ENCODE results near the gene HPSE2. TPM values are rescaled to one million over a fixed set of nuclear protein-coding genes. Genes with fewer than 3 reads are reported as not detected.

Gene HPSE2
- total and polyA plus RNA-seq, 2 experiments from 2014 or later: 0.10 to 0.24 TPM

- no peaks in the 10 kb centered on the region for H4K20me1 ChIP-seq (replicated peaks; ENCODE audit: insufficient read depth)
- no peaks in the 10 kb centered on the region for H3K79me2 ChIP-seq (replicated peaks; ENCODE audit: insufficient read depth)
- no peak overlapping the region for H3K27ac ChIP-seq (ENCODE audit: low read depth)
- peaks cover 3% of the 10 kb centered on the region; the same call in 1 of the 2 replicates for H3K9me2 ChIP-seq (ENCODE audit: insufficient read depth)
- H3K4me1 Mint-ChIP-seq: no peaks in the 10 kb centered on the region
- no peak overlapping the region for H3K4me3 Mint-ChIP-seq
- H3K4me3 ChIP-seq: no peak overlapping the region
- no peaks in the 10 kb centered on the region for H3K27me3 Mint-ChIP-seq (ENCODE audit: insufficient read depth, low read depth, poor library complexity)
- no peak for DNase-seq (ENCODE audit: low spot score)
- no peak overlapping the region for H2AFZ ChIP-seq
- H3K27me3 ChIP-seq (ENCODE audit: insufficient read depth): no peaks in the 10 kb centered on the region
- H3K27ac Mint-ChIP-seq: no peak overlapping the region
- no peaks in the 10 kb centered on the region for H3K36me3 Mint-ChIP-seq (ENCODE audit: low read depth)
- TF ChIP-seq ETS1 (IDR thresholded peaks at IDR 0.05) (no peak), ZNF462 (CRISPR knock-in tag; IDR thresholded peaks at IDR 0.05) (no peak), EZH2 (IDR thresholded peaks at IDR 0.05; ENCODE audit: low read depth, unreplicated experiment) (no peak), JUNB (IDR thresholded peaks at IDR 0.05; ENCODE audit: unreplicated experiment) (no peak), ZNF331 (CRISPR knock-in tag; IDR thresholded peaks at IDR 0.05; ENCODE audit: low read depth) (no peak), REST (IDR thresholded peaks at IDR 0.05; ENCODE audit: unreplicated experiment) (no peak), NANOG (IDR thresholded peaks at IDR 0.05; ENCODE audit: borderline replicate concordance) (no peak), EZH2phosphoT487 (IDR thresholded peaks at IDR 0.05; ENCODE audit: unreplicated experiment) (no peak), CREB1 (CRISPR knock-in tag; IDR thresholded peaks at IDR 0.05; ENCODE audit: low read depth) (no peak), POLR2AphosphoS5 (IDR thresholded peaks at IDR 0.05; ENCODE audit: low read depth) (no peak)
- no peaks in the 10 kb centered on the region for H3K36me3 ChIP-seq (ENCODE audit: insufficient read depth)
- H3K9me3 Mint-ChIP-seq: no peaks in the 10 kb centered on the region
- no peak for ATAC-seq
- no peaks in the 10 kb centered on the region for H3K4me1 ChIP-seq (ENCODE audit: insufficient read depth)
- no peaks in the 10 kb centered on the region for H3F3A ChIP-seq (replicated peaks; ENCODE audit: low read depth)
- H3K4me2 ChIP-seq: no peak overlapping the region
Observed at GRCh38 chr10:98568551-98568950, 667.1 kb downstream of the HPSE2 start.

All from GM23338 (cell line).